NB4 (cell line): ENCODE data around the gene MYH6.

Experiments
- MAX ChIP-seq: IDR thresholded peaks from 2 replicates; pipeline ENCODE4 v1.6.1; 2011; ENCODE audit warnings: low read depth, low read length
- MYC ChIP-seq: IDR thresholded peaks from 2 replicates; pipeline ENCODE4 v1.6.1; 2011; ENCODE audit warnings: low read depth, low read length
- POLR2A ChIP-seq: IDR thresholded peaks from 2 replicates; pipeline ENCODE4 v1.6.1; 2011; ENCODE audit warnings: mild to moderate bottlenecking; ENCODE audit not compliant: insufficient read length; ENCODE audit errors: extremely low read depth
- TF ChIP-seq, protein P1 (sequence below): IDR thresholded peaks from one replicate; pipeline ENCODE4 v1.5.1; 2012; ENCODE audit warnings: low read depth, low read length

DNA sequence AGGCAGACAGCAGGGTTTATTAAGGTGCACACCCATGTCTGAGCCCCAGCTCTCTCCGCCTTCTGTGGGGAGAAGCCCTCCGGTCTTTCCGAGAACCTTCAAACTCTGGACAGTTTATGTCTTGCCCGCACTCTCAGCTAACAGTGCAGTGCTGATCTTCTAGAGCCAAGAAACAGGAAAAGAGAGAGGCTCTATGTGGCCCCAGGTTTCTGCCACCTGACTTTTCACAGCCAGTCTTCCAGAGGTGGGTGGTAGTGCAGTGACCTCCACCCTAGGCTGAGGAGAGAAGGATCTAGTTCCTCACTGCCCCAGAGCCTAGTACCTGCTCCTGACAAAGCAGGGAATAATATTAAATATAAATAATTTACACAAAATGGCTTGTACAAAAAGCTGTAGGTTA lies 51.4 kb downstream of the MYH6 start:
- TF ChIP-seq, protein P1, sequence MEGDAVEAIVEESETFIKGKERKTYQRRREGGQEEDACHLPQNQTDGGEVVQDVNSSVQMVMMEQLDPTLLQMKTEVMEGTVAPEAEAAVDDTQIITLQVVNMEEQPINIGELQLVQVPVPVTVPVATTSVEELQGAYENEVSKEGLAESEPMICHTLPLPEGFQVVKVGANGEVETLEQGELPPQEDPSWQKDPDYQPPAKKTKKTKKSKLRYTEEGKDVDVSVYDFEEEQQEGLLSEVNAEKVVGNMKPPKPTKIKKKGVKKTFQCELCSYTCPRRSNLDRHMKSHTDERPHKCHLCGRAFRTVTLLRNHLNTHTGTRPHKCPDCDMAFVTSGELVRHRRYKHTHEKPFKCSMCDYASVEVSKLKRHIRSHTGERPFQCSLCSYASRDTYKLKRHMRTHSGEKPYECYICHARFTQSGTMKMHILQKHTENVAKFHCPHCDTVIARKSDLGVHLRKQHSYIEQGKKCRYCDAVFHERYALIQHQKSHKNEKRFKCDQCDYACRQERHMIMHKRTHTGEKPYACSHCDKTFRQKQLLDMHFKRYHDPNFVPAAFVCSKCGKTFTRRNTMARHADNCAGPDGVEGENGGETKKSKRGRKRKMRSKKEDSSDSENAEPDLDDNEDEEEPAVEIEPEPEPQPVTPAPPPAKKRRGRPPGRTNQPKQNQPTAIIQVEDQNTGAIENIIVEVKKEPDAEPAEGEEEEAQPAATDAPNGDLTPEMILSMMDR, result no peak
- no peak for TF ChIP-seq POLR2A
- TF ChIP-seq MAX, result no peak
- no peak for TF ChIP-seq MYC
